ENCODE results near the gene LMTK2.

Gene LMTK2

DNA sequence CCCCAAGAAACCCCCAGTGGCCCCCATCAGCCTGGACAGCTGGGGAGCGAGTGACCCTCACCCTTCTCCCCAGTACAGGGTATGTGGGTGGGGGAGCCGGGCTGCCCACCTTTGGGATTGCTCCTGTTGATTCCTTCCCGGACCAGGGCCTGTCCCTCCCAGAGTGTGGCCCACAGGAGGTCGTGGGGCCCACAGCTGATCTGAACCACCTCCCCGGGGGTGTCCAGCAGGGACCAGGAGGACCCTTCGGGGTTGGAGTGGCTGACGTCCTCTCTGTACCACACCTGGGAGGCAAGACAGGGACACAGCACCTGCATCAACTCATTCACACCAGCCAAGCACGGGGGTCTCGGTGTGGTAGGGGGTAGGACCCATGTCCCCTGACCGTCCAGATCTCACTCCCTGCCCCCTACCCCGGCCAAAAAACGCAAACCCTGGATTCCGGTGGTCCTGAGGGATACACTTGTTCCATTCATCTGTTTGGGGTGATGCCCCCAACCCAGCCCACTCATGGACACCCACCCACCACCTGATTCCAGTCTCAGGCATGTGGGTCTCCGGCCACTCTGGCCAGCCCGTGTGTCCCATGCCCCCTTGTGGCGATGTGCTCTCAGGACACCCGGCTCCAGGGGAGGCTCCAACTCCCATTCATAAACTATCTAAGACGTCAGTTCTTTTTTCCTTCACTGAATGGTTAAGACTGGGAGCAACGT lies 134.5 kb downstream of the LMTK2 start:
- FAIRE-seq, result no peak

DNA sequence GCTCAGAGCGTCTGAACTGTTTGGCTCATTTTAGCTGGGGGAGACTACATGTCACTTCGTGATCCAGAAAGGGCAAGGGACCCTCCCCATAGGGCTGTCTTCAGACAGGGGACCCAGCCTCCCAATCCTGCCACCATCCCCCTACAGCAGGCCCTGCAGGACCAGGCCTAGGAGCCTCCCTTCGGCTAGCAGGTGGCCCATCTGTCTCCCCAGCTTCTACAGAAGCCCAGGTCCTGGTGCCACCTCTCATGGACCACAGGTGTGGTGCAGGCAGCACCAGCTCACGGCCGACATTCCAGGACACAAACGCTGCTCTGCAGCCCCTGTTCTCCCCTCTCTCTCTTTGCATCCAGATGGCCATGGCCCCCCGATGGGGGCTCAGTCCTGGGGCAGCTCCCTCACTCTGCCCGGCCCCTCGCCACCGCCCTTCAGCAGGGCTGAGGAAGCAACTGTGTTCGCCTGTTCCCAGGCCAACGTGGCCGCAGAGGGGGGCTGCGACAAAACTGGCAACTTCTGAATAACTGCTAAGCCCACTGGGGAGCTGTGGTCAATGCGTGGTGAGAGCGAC lies 135.1 kb downstream of the LMTK2 start:
- no peak for FAIRE-seq

DNA sequence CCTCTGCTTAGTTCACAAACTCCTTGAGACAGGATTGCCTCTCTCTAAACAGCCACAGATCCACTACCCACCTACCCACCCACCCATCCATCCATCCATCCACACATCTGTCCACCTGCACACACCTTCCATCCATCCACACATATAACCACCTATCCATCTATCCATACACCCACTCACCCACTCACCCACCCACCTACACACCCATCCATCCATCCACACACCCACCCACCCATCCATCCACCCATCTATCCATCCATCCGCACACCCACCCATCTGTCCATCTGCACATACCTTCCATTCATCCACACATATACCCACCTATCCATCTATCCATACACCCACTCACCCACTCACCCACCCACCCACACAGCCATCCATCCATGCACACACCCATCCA lies 135.7 kb downstream of the LMTK2 start:
- no peak for FAIRE-seq

DNA sequence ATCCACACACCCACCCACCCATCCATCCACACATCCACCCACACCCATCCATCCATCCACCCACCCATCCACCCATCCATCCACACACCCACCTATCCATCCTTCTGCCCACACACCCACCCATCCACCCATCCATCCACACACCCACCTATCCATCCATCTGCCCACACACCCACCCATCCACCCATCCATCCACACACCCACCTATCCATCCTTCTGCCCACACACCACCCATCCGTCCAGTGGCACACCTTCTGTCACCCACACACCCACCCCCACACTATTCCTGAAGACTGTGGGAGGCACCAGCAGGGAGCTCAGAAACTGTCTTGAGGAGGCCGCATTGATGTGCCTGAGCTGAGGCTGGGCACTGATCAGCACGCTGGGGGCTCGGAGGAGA lies 136.3 kb downstream of the LMTK2 start:
- no peak for FAIRE-seq

DNA sequence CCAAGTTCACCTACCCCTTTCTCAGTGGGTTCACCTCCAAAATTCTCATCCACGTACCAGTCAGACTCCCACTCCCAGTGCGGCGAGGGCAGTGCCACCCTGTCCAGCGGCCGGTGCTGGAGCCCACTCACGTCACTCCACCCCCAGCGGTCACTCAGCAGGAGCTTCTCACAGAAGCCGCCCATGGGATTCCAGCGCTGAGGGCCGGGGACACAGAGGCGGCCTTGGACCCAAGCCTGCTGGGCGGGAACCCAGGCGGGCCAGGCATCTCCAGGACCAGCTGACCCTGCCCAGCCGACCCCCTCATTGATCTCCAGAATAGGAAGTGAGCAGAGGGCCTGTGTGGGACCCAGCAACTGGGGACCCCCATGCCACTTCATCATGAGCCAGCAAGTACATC lies 138.2 kb downstream of the LMTK2 start:
- no peak for FAIRE-seq

DNA sequence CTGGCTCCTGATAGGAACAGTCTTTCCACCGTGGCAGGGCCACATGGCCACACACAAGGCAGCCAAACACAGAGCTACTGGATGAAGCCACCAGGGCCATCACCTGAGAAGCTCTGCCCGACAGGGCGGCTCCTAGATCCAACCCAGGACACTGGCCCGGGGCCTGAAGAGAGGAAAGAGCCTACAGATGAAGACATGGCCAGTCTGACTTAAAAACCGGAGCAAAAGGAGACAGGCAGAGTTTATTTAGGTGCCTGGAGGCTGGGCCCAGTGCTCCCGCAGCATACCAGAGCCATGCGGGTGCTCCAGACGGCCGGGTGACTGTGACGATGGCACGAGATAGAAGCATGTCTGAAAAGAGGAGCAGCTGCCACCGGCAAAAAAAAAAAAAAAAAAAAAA lies 141.5 kb downstream of the LMTK2 start:
- FAIRE-seq, result no peak

DNA sequence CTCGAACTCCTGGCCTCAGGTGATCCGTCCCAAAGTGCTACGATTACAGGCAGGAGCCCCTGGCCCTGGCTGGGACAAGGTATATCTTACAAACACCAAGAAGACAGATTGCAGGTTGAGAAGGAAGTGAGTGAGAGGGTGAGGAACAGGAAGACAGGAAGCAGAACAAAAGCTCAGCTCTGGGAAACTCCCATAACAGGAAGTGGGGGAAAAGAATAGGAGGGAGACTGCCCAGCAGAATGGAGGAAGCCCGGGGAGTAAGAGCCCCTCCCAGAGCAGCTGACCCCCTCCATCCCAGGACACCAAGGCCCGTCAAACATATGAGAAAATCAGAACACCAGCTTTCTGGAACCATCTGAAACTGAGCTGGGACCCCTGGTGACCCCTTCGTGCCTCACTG lies 142.4 kb downstream of the LMTK2 start:
- FAIRE-seq, result no peak

DNA sequence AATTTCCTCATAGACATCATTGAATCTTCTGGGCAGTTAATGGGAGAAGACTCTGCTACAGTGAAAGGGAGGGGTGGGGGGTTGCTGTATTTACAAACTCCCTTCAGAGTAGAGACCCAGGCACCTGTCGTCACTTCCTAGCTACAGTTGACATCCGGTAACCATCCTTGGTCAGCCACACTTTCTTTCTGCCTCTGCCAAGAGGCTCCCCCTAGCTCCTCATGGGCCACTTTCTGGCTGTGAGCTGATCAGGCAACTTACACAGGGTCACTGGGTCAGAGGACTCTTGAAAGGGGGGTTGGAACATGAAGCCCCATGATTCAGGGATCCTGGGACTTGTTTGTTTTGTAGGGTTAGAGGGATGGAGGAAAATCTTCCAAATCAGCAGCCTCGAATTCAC lies 144.1 kb downstream of the LMTK2 start:
- FAIRE-seq, result no peak

DNA sequence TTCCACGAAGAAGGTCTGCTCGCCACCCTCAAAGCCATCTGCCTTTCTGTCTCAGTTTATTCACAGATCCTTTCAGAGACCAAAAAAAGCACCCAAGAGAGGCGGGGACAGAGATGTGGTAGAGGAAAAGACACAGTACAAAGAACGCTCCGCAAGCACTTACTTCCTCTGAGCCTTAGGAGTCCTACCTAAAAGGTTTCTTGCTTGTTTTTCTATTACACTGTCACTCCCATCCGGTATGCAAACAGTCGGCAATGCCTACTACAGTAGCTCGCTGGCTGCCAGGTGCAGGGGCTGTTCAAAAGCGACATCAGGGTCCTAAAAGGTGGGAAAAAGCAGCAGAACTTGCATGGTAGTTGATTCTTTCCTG lies 144.6 kb downstream of the LMTK2 start:
- FAIRE-seq, result no peak

DNA sequence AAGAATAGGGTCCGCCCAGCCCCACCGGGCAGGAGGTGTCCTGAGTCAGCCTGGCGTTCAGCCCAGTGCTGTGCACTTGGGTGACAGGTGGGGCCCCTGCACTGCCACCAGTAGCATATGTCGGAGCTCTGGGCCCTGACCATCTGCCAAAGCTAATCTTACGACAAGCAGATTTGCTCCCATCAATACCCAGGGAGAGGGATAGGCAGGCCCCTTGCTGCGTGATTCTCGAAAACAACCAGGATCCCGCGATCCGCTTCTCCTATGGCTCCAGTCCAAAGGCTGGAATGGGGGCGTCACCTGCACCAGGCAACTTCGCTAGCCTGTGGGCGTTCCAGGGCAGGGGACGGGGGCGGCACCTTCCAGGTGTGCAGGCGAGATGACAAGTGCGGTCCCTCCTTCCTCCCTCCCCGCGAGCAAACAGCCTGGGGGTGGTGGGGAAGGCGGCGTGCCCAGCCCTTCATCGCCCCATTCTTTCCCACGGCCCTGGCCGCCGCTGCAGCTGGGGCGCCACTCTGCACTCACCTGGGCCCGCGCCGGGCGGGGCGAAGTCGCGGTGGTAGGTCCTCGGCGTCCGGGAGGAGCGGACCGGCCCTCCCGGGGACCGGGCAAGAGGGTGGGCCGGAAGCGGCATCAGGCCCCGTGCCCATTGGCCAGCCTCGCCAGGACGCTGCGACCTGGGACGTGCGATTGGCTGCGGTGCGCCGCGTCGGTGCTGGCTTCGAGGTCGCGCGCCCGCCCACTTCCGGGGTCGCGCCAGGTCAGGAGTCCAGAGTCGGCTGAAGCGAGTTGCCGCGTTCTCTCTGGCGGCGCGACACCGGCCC lies 145.2 kb downstream of the LMTK2 start, which contains the start of gene TECPR1:
Gene TECPR1 (minus strand): TSS at position 632 of the 824 bp plus-strand sequence. CDS start 6,086 bp downstream, outside the sequence.
- no peak for FAIRE-seq

DNA sequence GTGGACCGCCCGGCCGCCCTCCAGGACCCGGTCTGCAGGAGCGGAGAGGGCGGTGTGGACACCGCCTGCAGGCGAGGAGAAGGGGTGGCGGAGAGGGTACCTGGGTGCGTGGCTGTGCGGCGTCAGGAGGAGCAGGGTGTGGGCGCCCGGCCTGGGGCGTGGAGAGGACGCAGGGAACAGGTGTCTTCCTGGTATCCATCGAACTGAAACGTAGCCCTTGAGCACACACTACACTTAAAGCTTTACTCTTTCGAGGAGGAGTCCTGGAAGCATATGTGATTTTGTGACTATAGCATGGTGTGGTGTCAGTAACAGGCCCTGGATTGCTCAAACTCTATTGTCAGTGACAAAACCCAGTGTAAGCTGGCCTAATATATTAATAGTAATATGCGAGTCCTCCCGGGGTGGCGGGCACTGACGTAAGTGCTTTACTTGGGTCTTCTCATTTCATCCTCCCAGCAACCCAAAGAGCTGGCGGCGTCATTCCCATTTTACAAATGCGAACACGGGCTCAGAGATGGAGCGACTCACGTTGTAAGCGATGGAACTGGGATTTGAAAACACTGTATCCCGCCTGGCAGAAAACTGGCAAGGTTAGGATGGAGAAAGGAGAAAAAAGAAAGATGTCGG lies 145.9 kb downstream of the LMTK2 start:
- FAIRE-seq, result no peak

DNA sequence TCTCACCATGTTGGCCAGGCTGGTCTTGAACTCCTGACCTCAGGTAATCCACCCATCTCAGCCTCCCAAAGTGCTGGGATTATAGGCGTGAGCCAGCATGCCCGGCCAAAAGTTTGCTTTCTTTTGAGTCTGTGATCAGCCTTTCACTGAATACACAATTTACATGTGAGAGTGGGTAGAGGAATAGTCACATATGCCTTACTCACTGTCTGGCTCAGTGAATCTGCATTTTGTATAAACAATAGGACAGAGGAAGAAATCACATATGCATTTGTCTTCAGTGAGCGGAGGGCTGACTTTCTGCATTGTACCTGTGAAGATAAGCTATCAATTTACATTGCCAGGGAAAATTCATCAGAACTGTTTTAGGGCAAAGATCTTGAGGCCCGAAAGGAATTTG lies 147.9 kb downstream of the LMTK2 start:
- no peak for FAIRE-seq

DNA sequence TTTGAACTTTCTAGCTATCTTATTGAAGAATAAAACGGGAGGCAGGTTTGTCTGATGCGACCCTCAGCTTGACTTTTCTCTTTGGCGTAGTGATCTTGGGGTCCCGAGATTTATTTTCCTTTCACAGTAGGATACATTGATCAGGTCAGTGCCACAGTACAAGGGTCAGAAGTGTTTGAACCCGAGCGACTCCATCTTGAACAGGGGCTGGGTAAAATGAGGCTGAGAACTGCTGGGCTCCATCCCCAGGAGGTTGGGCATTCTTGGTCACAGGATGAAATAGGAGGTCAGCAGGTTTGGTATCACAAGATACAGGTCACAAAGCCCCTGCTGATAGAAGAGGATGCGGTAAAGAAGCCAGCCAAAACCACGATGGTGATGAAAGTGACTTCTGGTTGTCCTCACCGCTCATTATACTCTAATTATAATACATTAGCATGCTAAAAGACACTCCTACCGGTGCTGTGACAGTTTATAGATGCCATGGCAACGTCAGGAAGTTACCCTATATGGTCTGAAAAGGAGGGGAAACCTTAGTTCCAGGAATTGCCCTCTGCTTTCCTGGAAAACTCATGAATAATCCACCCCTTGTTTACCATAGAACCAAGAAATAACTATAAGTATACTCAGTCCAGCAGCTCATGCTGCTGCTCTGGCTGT lies 148.4 kb downstream of the LMTK2 start:
- no peak for FAIRE-seq

DNA sequence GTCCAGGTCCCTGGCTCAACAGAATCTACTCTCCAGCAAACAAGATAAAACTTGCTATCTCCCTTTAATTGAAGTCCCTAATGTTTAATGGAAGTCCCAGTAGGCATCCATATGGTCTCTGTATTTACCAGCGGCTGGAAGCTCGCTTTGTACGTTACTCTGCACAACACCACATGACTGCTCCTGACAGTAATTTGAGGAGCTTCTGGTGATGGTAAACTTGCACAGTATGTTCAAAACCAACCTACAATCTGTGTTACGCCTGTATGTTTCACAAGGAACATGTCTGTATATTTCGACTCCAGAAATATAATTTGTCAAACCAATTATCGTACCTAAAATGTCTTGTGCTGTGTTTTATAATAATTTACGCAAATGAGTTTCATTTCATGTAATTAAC lies 149.8 kb downstream of the LMTK2 start:
- no peak for FAIRE-seq

DNA sequence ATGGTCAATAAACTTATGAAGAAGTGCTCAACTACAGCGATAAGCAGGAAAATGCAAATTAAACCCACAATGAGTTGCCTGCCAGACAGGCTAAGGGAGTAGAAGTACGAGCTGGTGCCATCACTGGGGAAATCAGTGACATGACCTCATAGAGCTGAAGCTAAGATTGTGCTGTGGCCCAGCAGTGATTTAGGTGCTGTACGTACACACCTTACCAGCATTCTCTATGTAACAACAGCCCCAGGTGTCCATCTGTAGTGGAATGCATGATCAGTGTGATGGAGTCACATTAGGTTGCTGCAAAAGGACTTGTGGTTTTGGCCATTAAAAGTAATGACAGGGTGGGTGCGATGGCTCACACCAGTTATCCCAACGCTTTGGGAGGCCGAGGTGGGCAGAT lies 151.0 kb downstream of the LMTK2 start:
- no peak for FAIRE-seq

Measured in endometrium (tissue), 2 donors.